ENCODE measurements around the gene AOPEP. TPM values are rescaled to one million over a fixed set of nuclear protein-coding genes. Genes with fewer than 3 reads are reported as not detected.

The AOPEP gene
- total and polyA plus RNA-seq, 12 donors, result 110 to 250 (median 161) TPM

- ATAC-seq (no peak), DNase-seq (no peak)
- Histone ChIP-seq H3K4me3 (no peak overlapping the region), H3K27ac (no peak overlapping the region), H3K9me3 (no peaks in the 10 kb centered on the region), H3K36me3 (no peaks in the 10 kb centered on the region), H3K27me3 (no peaks in the 10 kb centered on the region), H3K4me1 (peaks cover 0 to 10% (median 0%) of the 10 kb centered on the region in 9 donors)
- WGBS, 2 donors, result 93 to 95% methylated on average over 14 of the region's 14 CpGs
- TF ChIP-seq, protein P1, sequence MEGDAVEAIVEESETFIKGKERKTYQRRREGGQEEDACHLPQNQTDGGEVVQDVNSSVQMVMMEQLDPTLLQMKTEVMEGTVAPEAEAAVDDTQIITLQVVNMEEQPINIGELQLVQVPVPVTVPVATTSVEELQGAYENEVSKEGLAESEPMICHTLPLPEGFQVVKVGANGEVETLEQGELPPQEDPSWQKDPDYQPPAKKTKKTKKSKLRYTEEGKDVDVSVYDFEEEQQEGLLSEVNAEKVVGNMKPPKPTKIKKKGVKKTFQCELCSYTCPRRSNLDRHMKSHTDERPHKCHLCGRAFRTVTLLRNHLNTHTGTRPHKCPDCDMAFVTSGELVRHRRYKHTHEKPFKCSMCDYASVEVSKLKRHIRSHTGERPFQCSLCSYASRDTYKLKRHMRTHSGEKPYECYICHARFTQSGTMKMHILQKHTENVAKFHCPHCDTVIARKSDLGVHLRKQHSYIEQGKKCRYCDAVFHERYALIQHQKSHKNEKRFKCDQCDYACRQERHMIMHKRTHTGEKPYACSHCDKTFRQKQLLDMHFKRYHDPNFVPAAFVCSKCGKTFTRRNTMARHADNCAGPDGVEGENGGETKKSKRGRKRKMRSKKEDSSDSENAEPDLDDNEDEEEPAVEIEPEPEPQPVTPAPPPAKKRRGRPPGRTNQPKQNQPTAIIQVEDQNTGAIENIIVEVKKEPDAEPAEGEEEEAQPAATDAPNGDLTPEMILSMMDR (IDR thresholded peaks at IDR 0.05), result no peak
- intact Hi-C loops (cut with DNase I), result no loop called here
Observed at GRCh38 chr9:94850540-94851434, 124.3 kb downstream of the AOPEP start.

- Histone ChIP-seq H3K9me3 (no peaks in the 10 kb centered on the region), H3K4me1 (peaks cover 0 to 10% (median 0%) of the 10 kb centered on the region in 9 donors), H3K4me3 (no peak overlapping the region), H3K27ac (no peak overlapping the region), H3K36me3 (no peaks in the 10 kb centered on the region), H3K27me3 (no peaks in the 10 kb centered on the region)
- ATAC-seq (no peak), DNase-seq (no peak)
- intact Hi-C loops (cut with DNase I), result no loop called here
- WGBS, 2 donors, result 96% methylated on average over 4 of the region's 4 CpGs
- TF ChIP-seq, protein P1 (IDR thresholded peaks at IDR 0.05), result no peak
Observed at GRCh38 chr9:94851467-94851866, 125.0 kb downstream of the AOPEP start.

GRCh38 chr9:94851892-94852291 is 125.4 kb downstream of the AOPEP start:
- intact Hi-C loops (cut with DNase I), result no loop called here
- ATAC-seq, result no peak

DNA sequence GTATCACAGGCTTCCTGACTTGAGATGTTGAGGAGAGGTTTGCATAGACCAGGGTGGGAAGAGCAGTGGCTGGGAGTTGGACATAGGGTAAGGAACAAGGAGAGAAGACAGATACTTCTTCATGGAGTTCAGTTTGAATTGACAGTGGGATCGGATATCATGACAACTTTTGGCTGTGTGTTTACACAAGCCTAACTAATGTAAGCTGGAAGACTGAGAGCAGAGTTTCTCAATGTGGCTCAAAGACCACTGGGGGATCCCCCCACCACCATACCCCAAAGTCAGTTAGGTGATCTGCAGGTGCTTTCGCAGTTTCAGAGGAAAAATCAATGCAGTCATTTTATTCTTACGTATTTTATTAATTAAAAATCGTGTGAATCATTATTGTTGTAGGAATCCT is 125.9 kb downstream of the AOPEP start:
- intact Hi-C loops (cut with DNase I), result no loop called here
- no peak overlapping the region for H3K27ac ChIP-seq
- no peak for ATAC-seq
- no peaks in the 10 kb centered on the region for H3K36me3 ChIP-seq
- no peaks in the 10 kb centered on the region for H3K27me3 ChIP-seq
- TF ChIP-seq, protein P1 (IDR thresholded peaks at IDR 0.05), result no peak
- no peak overlapping the region for H3K4me3 ChIP-seq
- no peaks in the 10 kb centered on the region for H3K9me3 ChIP-seq
- H3K4me1 ChIP-seq, result peaks cover 0 to 7% (median 0%) of the 10 kb centered on the region in 9 donors
- no peak for DNase-seq
- WGBS, 2 donors, result 96 to 97% methylated on average over 4 of the region's 4 CpGs

More at GRCh38 chr9:94851892-94852291, 125.4 kb downstream of the AOPEP start:
- Histone ChIP-seq H3K4me1 (peaks cover 0 to 10% (median 0%) of the 10 kb centered on the region in 9 donors), H3K36me3 (no peaks in the 10 kb centered on the region), H3K27me3 (no peaks in the 10 kb centered on the region), H3K9me3 (no peaks in the 10 kb centered on the region), H3K4me3 (no peak overlapping the region), H3K27ac (no peak overlapping the region)
- TF ChIP-seq, protein P1 (IDR thresholded peaks at IDR 0.05), result no peak
- DNase-seq, result no peak
- WGBS, 2 donors, result 89 to 93% methylated on average over 5 of the region's 5 CpGs
